ENCODE data around the gene DDX3Y.

- TF ChIP-seq POLR2AphosphoS5 (IDR thresholded peaks at IDR 0.05; ENCODE audit: borderline replicate concordance, low read depth, low read length) (no peak), EZH2 (IDR thresholded peaks at IDR 0.05) (no peak)
Observed at GRCh38 chrY:12904618-12905516, at the start of gene DDX3Y.

Data from SK-N-MC (cell line).